CD4-positive, CD25-positive, alpha-beta regulatory T cell (primary cell): ENCODE data around the gene WDR62. TPM values are rescaled to one million over a fixed set of nuclear protein-coding genes. Genes with fewer than 3 reads are reported as not detected.
"Not testable (repeated sequence)": the region's sequence is repeated elsewhere in the genome, so short reads cannot be mapped to it uniquely, and the experiment has no call there.

Experiments used
- ATAC-seq, 2 donors: fragments of 150-1000 bp; cut with Tn5 transposase; one replicate each; pipeline ENCODE4 v1.10.0; 2021; ENCODE audit warnings: low read depth in 2 of 2, moderate number of reproducible peaks in 2 of 2, moderate library complexity in 1 of 2
- DNase-seq, 3 donors: peaks; one replicate each; pipeline versions ENCODE4 v3.0.0 to v3.0.0-alpha.2; 2012 to 2022; ENCODE audit warnings: mixed read lengths in 1 of 3
- H3K27ac ChIP-seq: one replicate; pipeline ENCODE4 v1.7.0; 2013; ENCODE audit warnings: mild to moderate bottlenecking, low read length; ENCODE audit not compliant: insufficient read depth, poor library complexity, severe bottlenecking
- H3K27me3 ChIP-seq: one replicate; pipeline ENCODE4 v1.7.0; 2013; ENCODE audit warnings: low read length; ENCODE audit not compliant: control insufficient read depth, insufficient read depth
- H3K36me3 ChIP-seq: one replicate; pipeline ENCODE4 v1.7.0; 2013; ENCODE audit warnings: mild to moderate bottlenecking, low read length, moderate library complexity; ENCODE audit not compliant: control insufficient read depth, insufficient read depth
- H3K4me1 ChIP-seq: 2 replicates; pipeline ENCODE4 v1.7.0; 2013; ENCODE audit warnings: mild to moderate bottlenecking, low read length; ENCODE audit not compliant: insufficient read depth, control insufficient read depth, poor library complexity, severe bottlenecking
- H3K4me3 ChIP-seq: one replicate; pipeline ENCODE4 v1.7.0; 2013; ENCODE audit warnings: low read depth, mild to moderate bottlenecking, low read length, moderate library complexity
- H3K9me3 ChIP-seq, 2 experiments: 1 replicate in 1 of 2; 2 replicates in 1 of 2; pipeline ENCODE4 v1.7.0; 2013; ENCODE audit warnings: low read length in 2 of 2, mild to moderate bottlenecking in 1 of 2, moderate library complexity in 1 of 2; ENCODE audit not compliant: control insufficient read depth in 2 of 2
- H3K27ac Mint-ChIP-seq, 3 donors: one replicate each; pipeline ENCODE4 v1.8.0; 2020 to 2022; ENCODE audit warnings: mild to moderate bottlenecking in 3 of 3, mixed read lengths in 3 of 3, moderate library complexity in 2 of 3
- H3K27me3 Mint-ChIP-seq: one replicate; pipeline ENCODE4 v1.8.0; 2022; ENCODE audit warnings: mild to moderate bottlenecking, mixed read lengths
- H3K36me3 Mint-ChIP-seq: one replicate; pipeline ENCODE4 v1.8.0; 2020; ENCODE audit warnings: mixed read lengths
- H3K4me1 Mint-ChIP-seq, 4 donors: one replicate each; pipeline ENCODE4 v1.8.0; 2020 to 2022; ENCODE audit warnings: mixed read lengths in 4 of 4, mild to moderate bottlenecking in 1 of 4
- H3K4me3 Mint-ChIP-seq, 4 donors: one replicate each; pipeline ENCODE4 v1.8.0; 2020 to 2022; ENCODE audit warnings: mild to moderate bottlenecking in 4 of 4, mixed read lengths in 4 of 4, moderate library complexity in 3 of 4
- H3K9me3 Mint-ChIP-seq, 7 donors: one replicate each; pipeline ENCODE4 v1.8.0; 2020 to 2022; ENCODE audit warnings: mixed read lengths in 7 of 7, mild to moderate bottlenecking in 3 of 7, moderate library complexity in 2 of 7
- polyA plus RNA-seq, 4 donors: library from polyadenylated mRNA; unstranded; fragments of 300-500 nt; fragmentation: Illumina TruSeq; gene quantifications; one replicate each; pipeline ENCODE4 v1.2.3, GENCODE V29; 2021
- total RNA-seq: library from RNA; stranded (reverse); gene quantifications from one replicate; pipeline ENCODE4 v1.2.3, GENCODE V29; 2022

Gene WDR62
- total and polyA plus RNA-seq, 5 donors from 2014 or later = 0.21 to 6.8 (median 0.45) TPM; not detected in 1

DNA sequence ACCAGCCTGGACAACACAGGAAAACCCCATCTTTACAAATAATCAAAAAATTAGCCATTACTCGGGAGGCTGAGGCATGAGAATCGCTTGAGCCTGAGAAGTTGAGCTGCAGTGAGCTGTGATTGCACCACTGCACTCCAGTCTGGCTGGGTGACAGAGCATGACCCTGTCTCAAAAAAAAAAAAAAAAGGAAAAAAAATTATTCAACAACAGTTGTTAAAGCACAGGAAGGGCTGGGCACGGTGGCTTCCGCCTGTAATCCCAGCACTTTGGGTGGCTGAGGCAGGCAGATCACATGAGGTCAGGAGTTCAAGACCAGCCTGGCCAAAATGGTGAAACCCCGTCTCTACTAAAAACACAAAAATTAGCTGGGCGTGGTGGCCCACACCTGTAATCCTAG, 76.5 kb downstream of the WDR62 start:
- Mint-ChIP-seq H3K4me3 (peak overlapping the region in 1 of 4 donors; percentile 85), H3K4me1 (peaks cover 0 to 29% (median 19%) of the 10 kb centered on the region in 4 donors)
- H3K36me3 Mint-ChIP-seq, H3K27me3 Mint-ChIP-seq, DNase-seq, H3K27me3 ChIP-seq, H3K4me3 ChIP-seq, H3K36me3 ChIP-seq, H3K9me3 Mint-ChIP-seq, H3K27ac Mint-ChIP-seq, H3K27ac ChIP-seq, ATAC-seq, H3K9me3 ChIP-seq: not testable (repeated sequence)
- H3K4me1 ChIP-seq = peaks cover 17% of the 10 kb centered on the region

DNA sequence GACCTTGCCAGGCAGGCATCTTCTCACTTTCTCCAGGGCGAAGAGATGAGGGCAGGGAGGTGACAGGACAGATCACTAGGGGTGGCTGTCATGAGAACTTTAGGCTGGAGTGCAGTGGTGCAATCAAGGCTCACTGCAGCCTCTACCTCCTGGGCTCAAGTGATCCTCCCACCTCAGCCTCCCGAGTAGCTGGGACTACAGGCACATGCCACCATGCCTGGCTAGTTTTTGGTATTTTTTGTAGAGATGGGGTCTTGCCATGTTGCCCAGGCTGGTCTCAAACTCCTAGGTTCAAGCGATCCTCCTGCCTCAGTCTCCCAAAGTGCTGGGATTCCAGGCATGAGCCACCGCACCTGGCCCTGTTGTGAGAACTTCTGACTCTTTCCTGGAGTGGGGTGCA, 80.2 kb downstream of the WDR62 start:
- not testable (repeated sequence) for ATAC-seq, H3K27ac ChIP-seq, H3K27me3 ChIP-seq, H3K36me3 ChIP-seq, H3K9me3 Mint-ChIP-seq, H3K9me3 ChIP-seq, H3K36me3 Mint-ChIP-seq, H3K4me3 ChIP-seq, H3K27me3 Mint-ChIP-seq, DNase-seq
- peak overlapping the region in 1 of 3 donors; percentile 77 for H3K27ac Mint-ChIP-seq
- peaks cover 0 to 21% (median 12%) of the 10 kb centered on the region in 4 donors for H3K4me1 Mint-ChIP-seq
- H3K4me1 ChIP-seq = peaks cover 11% of the 10 kb centered on the region
- H3K4me3 Mint-ChIP-seq = peak overlapping the region in 1 of 4 donors; percentile 60

DNA sequence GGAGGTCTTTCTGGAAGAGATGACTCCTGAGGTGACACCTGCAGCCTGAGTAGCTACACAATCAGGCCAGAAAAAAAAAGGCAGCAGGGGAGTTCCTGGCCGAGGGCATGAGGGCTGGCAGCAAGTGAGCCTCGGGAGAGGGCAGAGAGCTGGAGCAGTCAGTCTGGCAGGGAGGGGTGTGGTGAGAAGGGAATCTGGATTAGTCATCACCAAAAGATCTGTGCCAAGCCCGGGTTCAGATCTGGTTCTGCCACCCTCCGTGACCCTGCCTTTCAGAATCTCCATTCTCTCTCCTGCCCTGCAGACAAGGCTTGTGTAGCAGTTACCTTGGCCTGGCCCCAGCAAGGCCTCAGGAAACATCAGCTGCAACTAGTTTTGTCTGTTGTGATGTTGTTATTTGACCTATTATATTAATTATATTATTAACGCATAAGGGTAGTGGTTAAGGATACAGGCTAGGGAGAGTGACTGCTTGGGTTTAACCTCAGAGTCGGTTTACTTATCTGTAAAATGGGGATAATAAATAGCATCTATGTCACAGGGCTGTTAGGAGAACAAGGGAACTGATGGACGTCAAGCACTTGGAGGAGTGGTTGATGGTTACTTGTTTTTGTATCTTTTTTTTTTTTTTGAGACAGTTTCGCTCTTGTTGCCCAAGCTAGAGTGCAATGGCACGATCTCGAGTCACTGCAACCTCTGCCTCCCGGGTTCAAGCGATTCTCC, 82.4 kb downstream of the WDR62 start:
- H3K4me3 Mint-ChIP-seq = peak overlapping the region in 3 of 4 donors; percentile 33 to 82 (median 70)
- DNase-seq = peak in 1 of 3 donors; percentile 5

DNA sequence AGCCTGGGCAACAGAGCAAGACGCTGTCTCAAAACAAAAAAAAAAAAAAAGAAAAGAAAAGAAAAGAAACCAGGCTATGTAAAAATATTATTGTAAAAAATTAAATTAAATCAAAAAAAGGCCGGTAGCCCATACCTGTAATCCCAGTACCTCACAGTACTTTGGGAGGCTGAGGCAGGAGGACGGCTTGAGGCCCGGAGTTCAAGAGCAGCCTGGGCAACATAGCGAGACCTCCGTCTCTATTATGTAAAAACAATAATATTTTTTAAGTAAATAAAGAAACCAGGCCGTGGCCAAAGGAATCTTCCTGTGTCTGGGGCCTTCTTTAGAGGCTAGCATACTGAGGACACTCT, 84.4 kb downstream of the WDR62 start:
- peaks cover 10% of the 10 kb centered on the region for H3K36me3 ChIP-seq
- H3K27me3 ChIP-seq = no peaks in the 10 kb centered on the region
- H3K36me3 Mint-ChIP-seq = peaks cover 12% of the 10 kb centered on the region
- peak overlapping the region; percentile 91 to 95 (median 93) for H3K27ac Mint-ChIP-seq
- peaks cover 0 to 4% (median 0%) of the 10 kb centered on the region in 7 donors for H3K9me3 Mint-ChIP-seq
- peak overlapping the region; percentile 89 to 94 (median 92) for H3K4me3 Mint-ChIP-seq
- peak overlapping the region; percentile 55 for H3K4me3 ChIP-seq
- no peak for DNase-seq
- H3K4me1 ChIP-seq = peaks cover 18% of the 10 kb centered on the region
- no peaks in the 10 kb centered on the region for H3K9me3 ChIP-seq
- peaks cover 8 to 20% (median 12%) of the 10 kb centered on the region in 4 donors for H3K4me1 Mint-ChIP-seq
- ATAC-seq = no peak
- no peaks in the 10 kb centered on the region for H3K27me3 Mint-ChIP-seq
- peak overlapping the region; percentile 81 for H3K27ac ChIP-seq

More for the DNA sequence above, 82.4 kb downstream of the WDR62 start:
- Mint-ChIP-seq H3K4me1 (peaks cover 8 to 24% (median 18%) of the 10 kb centered on the region in 4 donors), H3K36me3 (peaks cover 6% of the 10 kb centered on the region), H3K27ac (peak overlapping the region in 2 of 3 donors; percentile 8 to 70), H3K27me3 (no peaks in the 10 kb centered on the region), H3K9me3 (peaks cover 0 to 4% (median 0%) of the 10 kb centered on the region in 7 donors)
- H3K4me1 ChIP-seq = peaks cover 22% of the 10 kb centered on the region
- H3K36me3 ChIP-seq = no peaks in the 10 kb centered on the region
- no peaks in the 10 kb centered on the region for H3K27me3 ChIP-seq
- no peaks in the 10 kb centered on the region for H3K9me3 ChIP-seq
- ATAC-seq = no peak
- H3K27ac ChIP-seq = no peak overlapping the region
- H3K4me3 ChIP-seq = no peak overlapping the region

DNA sequence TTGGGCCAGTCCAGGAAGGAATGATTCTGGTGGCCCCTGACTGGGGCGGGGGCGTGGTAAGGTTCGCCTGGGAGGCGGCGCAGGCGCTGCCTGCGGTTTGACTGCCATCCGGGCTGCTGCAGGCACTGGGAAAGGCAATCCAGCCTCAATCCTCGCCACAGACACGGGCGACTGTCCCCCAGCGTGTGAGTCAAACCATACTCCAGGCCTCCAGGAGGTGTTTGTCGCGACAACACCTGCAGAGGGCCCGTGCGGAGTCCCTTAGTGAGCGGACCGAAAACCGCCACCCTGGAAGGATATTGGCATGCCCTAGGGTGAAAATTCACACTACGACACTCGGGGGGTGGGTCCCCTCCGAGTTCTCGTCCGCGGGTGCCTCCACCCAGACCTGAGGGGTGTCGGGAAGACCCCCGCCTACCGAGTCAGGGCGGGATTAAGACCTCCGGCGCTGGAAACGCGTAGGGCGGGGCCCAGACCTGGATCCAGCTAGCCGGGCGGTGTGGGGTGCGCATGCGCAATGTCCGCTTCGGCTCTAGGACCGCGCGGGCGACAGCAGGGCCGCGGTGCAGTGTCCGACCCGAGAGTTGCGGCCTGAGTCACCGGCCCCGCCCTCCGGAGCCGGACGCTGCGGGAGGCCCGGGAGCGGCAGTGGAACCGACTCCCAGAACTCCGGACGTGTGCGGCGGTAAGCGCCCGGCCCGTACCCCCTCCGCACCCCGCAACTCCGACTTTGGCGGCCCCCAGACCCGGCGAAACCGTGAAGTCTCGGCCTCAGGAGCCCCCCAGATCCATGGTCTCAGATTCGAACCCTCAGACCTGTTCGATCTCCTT, 85.0 kb downstream of the WDR62 start, which contains the start of gene CAPNS1:
Gene CAPNS1 (plus strand): TSS at position 594 of the 831 bp plus-strand sequence. CDS start 946 bp downstream, outside the sequence.
- Histone ChIP-seq H3K4me3 (peak within 1 kb of the TSS; percentile 88), H3K27ac (peak within 1 kb of the TSS; percentile 81), H3K4me1 (peaks cover 18% of the 10 kb centered on the region), H3K9me3 (no peaks in the 10 kb centered on the region), H3K36me3 (peaks cover 16% of the 10 kb centered on the region), H3K27me3 (no peaks in the 10 kb centered on the region)
- H3K4me1 Mint-ChIP-seq = peaks cover 8 to 20% (median 13%) of the 10 kb centered on the region in 4 donors
- peak; percentile 84 to 93 (median 85) for DNase-seq
- H3K4me3 Mint-ChIP-seq = peak within 1 kb of the TSS; percentile 89 to 94 (median 92)
- H3K27ac Mint-ChIP-seq = peak within 1 kb of the TSS; percentile 91 to 95 (median 93)
- peak; percentile 69 to 70 for ATAC-seq
- H3K9me3 Mint-ChIP-seq = peaks cover 0 to 4% (median 0%) of the 10 kb centered on the region in 7 donors
- H3K27me3 Mint-ChIP-seq = no peaks in the 10 kb centered on the region
- H3K36me3 Mint-ChIP-seq = peaks cover 13% of the 10 kb centered on the region

DNA sequence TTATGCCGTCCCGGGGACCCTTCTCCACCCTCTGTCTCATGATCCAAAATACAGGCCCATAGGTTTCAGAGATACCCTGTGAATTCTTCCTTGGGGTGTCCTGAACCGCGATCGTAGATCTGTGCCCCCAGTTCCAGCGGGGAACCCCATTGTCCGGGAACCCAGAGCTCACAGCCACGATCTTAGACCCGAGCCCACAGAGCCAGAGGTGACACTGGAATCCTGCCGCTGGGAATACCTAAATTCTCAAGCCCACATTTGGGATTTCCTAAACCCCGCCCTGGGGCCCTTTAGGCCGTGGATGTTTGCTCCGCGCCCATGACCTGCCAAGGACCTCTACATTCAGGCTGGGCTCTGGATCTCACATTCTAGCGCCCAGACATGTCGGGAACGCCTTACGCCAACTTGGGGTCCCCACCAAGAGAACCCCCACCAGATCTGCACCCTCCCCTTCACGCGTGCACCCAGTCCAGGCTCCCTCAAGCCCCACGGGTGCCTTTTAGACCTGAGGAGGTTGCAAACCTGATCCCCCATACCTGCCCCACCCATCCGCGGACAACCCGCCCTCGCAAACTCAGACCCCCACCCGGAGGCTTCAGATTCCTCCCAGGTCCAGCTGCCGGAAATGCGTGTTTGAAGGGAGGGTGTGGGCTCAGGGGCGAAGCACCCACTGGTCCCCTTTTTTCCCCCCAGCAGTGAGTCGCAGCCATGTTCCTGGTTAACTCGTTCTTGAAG, 85.8 kb downstream of the WDR62 start:
- peak in 2 of 3 donors; percentile 52 to 74 for DNase-seq
- Histone ChIP-seq H3K4me1 (peaks cover 18% of the 10 kb centered on the region), H3K36me3 (peaks cover 21% of the 10 kb centered on the region), H3K4me3 (peak overlapping the region; percentile 88), H3K27ac (peak overlapping the region; percentile 81), H3K27me3 (no peaks in the 10 kb centered on the region), H3K9me3 (no peaks in the 10 kb centered on the region)
- H3K4me3 Mint-ChIP-seq = peak overlapping the region; percentile 89 to 94 (median 92)
- ATAC-seq = peak; percentile 13 to 20
- peaks cover 8 to 20% (median 14%) of the 10 kb centered on the region in 4 donors for H3K4me1 Mint-ChIP-seq
- H3K36me3 Mint-ChIP-seq = peaks cover 18% of the 10 kb centered on the region
- peak overlapping the region; percentile 90 to 95 (median 91) for H3K27ac Mint-ChIP-seq
- H3K9me3 Mint-ChIP-seq = peaks cover 0 to 4% (median 0%) of the 10 kb centered on the region in 7 donors
- H3K27me3 Mint-ChIP-seq = no peaks in the 10 kb centered on the region
